ENCODE data around the gene SOX14. TPM values are rescaled to one million over a fixed set of nuclear protein-coding genes. Genes with fewer than 3 reads are reported as not detected.

Gene SOX14
- total RNA-seq, 3 donors from 2014 or later = not detected

DNA sequence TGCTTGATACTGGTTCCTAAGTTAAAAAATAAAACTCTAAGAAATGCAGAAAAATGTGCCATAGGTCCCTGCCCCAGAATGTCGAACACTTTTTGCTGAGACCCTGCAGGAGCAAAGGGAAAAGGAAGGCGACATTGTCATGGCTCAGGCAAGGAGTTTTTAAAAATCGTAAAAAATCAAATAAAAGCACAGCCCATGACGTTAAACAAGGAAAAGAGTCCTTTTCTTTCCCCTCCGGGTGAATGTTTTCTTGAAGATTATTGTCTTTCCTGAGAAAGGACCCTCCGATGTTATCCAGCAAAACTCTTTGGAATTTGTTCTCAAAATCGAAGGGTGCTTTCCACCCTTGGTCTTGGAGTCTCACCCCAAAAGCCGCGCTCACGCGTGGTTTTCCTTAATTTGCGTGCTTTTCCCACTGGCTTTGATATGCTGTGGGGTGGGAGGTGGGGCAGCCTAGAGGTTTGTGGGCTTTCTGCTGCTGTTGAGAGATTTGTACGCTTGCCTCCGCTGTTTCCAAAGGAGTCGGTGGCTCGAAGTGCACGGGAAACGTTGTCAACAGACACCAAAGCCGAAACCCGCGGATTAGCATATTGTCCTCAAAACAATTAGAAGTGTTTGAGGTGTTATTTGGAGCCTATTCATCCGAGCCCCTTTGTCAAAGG lies 2.9 kb downstream of the SOX14 start:
- Histone ChIP-seq H3K4me3 (no peak overlapping the region), H3K9me3 (no peaks in the 10 kb centered on the region), H3K36me3 (ENCODE audit: low read depth) (no peaks in the 10 kb centered on the region), H3K4me1 (ENCODE audit: low read depth) (peaks cover 18% of the 10 kb centered on the region)
- intact Hi-C loops (cut with DNase I, micrococcal nuclease) = no loop called here
- TF ChIP-seq, protein P1, sequence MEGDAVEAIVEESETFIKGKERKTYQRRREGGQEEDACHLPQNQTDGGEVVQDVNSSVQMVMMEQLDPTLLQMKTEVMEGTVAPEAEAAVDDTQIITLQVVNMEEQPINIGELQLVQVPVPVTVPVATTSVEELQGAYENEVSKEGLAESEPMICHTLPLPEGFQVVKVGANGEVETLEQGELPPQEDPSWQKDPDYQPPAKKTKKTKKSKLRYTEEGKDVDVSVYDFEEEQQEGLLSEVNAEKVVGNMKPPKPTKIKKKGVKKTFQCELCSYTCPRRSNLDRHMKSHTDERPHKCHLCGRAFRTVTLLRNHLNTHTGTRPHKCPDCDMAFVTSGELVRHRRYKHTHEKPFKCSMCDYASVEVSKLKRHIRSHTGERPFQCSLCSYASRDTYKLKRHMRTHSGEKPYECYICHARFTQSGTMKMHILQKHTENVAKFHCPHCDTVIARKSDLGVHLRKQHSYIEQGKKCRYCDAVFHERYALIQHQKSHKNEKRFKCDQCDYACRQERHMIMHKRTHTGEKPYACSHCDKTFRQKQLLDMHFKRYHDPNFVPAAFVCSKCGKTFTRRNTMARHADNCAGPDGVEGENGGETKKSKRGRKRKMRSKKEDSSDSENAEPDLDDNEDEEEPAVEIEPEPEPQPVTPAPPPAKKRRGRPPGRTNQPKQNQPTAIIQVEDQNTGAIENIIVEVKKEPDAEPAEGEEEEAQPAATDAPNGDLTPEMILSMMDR (IDR thresholded peaks at IDR 0.05) = no peak
- no peak for ATAC-seq
- no peak for DNase-seq

DNA sequence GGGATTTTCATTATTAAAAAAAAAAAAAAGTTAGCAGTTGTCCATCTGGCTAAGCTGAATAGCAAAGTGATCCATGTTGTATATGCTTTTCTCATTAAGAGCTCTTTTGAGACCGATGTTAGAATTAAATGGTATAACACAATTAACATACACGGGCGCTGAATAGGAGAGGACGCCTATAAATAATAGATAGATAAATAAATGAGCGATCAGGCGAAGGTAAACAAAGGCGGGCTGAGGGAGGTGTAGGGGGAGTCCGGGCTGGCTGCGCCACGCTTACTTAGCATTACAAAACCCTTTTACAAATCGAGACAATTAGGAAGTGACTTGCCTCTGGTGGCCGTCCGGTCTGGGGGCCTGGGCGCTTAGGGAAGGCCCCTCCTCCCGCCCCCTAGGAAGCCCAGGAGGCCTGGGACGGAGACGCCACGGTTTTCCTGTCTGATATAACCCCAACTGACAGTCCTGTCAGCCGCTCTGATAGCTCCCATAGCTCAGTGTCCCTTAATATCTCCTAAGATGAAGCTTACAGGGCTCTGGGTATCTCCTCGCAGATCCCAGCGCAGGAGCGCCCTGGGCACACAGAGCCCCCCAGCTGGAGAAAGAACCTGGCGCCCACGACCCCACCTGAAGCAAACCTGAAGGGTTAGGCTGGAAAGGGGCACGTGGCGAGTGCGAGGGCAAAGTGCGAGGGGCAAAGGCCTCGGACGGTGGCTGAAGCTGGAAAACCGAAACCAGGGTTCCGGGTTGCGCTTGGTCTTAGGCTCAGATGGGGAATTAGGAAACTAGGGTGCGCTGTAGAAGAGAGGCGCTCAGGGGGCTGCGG lies 3.6 kb downstream of the SOX14 start:
- H3K4me3 ChIP-seq = no peak overlapping the region
- ATAC-seq (no peak), DNase-seq (no peak)
- TF ChIP-seq, protein P1 (IDR thresholded peaks at IDR 0.05) = no peak
- intact Hi-C loops (cut with DNase I, micrococcal nuclease) = no loop called here
- H3K9me3 ChIP-seq = no peaks in the 10 kb centered on the region
- H3K4me1 ChIP-seq (ENCODE audit: low read depth) = peaks cover 19% of the 10 kb centered on the region
- H3K36me3 ChIP-seq (ENCODE audit: low read depth) = no peaks in the 10 kb centered on the region

DNA sequence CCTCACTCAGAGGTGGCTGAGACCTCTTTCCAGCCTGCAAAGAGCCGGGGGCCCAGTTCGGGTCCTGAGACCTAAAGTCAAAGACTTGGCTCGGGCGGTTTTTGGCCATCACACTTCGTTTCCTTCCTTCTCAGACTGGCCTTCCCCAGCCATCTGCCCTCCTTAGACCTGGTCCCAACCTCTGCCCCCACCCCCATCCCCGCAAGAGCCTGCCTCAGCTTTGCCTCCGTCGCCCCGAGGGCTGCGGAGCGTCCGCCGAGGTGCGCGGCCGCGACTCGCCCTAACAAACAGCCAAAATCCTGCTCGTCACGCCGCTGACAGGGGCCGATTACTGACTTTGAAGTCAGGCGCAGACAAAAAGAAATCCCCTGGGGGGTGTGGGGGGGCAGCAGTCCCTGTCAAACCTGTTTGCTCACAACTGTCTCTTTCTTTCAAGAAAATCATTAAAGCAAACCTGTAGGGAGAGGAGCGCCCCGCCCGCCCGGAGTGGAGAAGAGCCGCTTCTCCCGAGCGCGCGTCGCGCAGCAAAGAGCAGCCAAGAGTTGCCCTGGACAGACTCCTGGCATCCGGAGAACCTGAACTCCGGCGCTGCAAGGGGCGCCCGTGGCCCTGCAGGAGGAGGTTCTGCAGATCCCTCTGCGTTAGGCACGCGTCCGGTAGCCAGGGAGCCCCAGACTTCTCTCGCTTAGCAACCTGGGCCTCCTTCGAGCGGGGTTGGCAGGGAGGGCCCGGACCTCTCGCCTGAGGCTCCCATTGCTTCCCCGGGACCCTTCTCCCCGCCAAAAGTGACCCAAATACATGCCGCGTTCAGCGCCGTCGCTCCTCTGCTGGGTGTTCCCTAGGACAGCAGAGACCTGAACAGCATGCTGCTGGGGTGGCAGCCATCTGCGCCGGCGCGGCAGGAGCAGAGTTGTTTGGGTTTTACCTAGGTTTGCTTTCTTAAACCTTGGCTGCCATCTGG lies 4.5 kb downstream of the SOX14 start:
- ATAC-seq = peak; percentile 13

DNA sequence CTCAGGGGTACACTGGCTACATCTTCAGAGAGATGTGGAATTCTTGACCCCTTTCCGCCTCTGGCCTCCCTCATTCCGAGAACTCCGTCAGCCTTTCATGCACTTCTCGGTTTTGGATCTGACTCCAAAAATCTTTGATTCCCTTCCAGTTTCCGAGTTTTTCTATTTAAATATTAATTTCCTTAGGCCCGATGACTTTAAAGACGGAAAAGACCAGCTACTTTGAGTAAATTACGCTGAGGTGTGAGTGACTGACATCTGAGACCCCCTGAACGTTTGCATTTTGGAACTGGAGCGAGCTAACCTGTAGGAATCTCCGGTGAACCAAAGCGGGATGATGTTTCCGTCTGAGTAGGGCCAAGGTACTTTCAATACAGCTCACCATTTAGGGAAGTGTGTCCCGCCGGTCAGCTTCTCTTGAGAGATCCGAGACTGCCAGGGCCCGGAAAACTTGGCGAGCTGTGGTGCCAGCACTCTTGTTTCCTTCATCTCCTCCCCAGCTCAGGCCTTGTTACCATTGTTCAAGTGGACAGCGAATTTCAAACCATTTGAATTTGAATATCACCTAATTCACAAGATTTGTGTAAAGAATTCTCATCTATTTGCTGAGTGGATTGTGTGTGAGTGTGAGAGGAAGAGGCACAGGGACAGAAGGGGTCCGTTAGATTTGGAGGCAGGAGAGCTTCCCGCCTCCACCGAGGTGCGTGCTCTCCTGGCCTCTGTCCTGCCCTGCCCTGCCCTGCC lies 5.4 kb downstream of the SOX14 start:
- Histone ChIP-seq H3K36me3 (ENCODE audit: low read depth) (no peaks in the 10 kb centered on the region), H3K4me3 (no peak overlapping the region), H3K4me1 (ENCODE audit: low read depth) (peaks cover 19% of the 10 kb centered on the region), H3K9me3 (no peaks in the 10 kb centered on the region)
- intact Hi-C loops (cut with DNase I, micrococcal nuclease) = no loop called here
- no peak for DNase-seq
- ATAC-seq = no peak
- TF ChIP-seq, protein P1 (IDR thresholded peaks at IDR 0.05) = no peak

More for the DNA sequence above, 4.5 kb downstream of the SOX14 start:
- TF ChIP-seq, protein P1 (IDR thresholded peaks at IDR 0.05) = no peak
- Histone ChIP-seq H3K36me3 (ENCODE audit: low read depth) (no peaks in the 10 kb centered on the region), H3K4me3 (no peak overlapping the region), H3K9me3 (no peaks in the 10 kb centered on the region), H3K4me1 (ENCODE audit: low read depth) (peaks cover 19% of the 10 kb centered on the region)
- intact Hi-C loops (cut with DNase I, micrococcal nuclease) = no loop called here
- peak in 1 of 3 donors; percentile 30 for DNase-seq
